ENCODE measurements around the gene USP40.

The USP40 gene

DNA sequence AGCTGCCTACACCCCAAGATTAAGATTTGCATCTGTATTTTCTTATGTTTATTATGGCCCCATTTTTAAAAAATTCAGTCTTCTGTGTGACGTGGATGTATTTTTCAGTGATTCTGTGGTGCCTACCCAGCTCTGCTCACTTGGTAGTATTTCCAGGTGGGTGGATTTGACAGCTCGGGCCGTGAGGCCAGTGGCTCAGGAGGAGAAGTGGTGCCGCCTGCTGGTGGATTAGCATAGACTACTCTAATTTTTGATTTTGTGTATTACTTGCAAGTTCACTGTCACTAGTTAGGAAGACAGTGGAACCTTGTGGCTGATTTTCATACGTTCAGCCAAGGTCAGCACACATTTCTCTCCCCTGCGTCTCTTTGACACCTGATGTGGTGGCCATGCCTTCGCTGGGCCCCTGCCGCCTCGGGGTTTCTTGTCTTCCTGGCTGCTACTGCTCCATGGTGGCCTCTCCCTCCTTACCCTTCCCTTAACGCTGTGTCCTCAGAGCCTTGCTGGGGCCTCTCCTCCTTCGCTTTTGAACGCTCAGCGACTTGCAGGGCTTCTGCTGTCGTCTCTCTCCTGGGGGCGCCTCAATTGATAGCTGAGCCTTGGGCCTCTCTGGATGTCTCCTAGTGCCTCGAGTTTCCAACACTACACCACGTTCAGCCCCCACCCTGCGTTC, 122.9 kb downstream of the USP40 start:
- peak; percentile 75 for DNase-seq (ENCODE audit: low spot score)

DNA sequence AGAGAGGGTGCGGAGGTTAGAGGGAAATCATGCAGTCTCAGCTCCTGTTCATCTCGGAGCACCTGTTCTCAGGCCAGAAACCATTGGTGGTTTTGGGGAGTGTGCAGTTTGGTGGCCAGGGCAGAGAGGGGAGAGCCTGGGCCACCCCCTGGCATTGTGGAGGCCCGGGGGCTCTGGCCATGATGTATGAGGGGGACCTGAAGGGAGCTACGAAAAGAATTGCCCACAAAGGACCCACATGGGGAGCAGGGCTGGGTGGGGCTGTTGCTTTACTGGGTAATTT, 124.6 kb downstream of the USP40 start:
- no peak for DNase-seq (ENCODE audit: low spot score)

DNA sequence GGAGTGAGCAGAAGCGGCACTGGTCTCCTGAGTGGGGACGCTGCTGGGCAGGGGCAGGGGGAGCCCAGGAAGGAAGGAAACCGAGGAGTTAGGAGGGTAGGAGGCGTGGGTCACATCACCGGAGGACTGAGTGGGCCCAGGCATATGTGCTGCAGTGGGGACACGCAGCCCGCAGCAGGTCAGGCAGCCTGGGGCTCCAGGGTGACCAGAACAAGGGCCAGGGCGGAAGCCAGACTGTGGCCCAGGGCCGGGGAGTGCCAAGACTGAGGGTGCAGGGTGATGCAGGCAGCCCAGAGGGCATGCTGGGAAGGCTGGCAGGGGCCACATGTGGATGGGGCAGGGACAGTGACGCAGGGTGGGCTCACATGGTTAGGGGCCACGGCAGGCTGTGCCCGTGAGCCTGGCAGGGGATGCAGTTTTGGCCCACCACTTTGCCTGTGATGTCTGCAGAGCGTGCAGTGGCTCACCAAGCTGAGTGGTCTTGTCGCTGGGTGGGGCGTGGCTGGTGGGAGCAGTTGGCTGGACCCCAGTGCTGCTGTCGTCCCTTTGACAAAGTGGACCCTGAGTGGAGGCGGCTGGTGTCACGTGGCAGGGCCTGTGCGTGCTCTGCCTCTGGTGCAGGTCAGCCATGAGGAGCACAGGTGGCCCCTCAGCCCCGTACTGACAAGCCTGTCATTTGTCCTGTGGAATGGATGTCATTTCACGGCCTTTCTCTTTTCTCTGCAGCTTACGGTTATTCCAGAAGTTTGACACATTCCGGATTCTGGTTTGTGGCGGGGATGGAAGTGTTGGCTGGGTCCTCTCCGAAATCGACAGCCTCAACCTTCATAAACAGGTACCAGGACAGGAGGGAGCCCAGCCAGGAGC, 125.2 kb downstream of the USP40 start:
- DNase-seq (ENCODE audit: low spot score), result no peak

DNA sequence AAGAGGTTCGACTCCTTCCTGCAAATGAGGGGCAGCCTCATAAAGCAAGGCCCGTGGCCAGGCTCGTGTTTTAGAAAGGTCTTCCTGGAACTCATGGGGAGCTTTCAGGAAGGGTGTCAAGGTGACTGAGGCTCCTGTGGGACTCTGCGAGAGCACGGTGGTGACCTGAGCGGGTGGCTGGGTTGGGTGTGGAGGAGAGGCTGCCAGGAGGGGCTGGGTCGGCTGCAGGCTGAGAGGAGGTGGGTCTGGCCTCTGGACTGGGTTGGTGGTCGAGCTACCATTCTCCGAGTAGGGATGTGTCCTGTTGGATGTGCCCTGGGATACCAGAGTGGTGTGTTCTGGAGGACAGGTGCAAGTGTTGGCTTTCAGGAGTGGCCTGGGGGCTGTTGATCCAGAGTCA, 125.9 kb downstream of the USP40 start:
- DNase-seq (ENCODE audit: low spot score), result no peak

DNA sequence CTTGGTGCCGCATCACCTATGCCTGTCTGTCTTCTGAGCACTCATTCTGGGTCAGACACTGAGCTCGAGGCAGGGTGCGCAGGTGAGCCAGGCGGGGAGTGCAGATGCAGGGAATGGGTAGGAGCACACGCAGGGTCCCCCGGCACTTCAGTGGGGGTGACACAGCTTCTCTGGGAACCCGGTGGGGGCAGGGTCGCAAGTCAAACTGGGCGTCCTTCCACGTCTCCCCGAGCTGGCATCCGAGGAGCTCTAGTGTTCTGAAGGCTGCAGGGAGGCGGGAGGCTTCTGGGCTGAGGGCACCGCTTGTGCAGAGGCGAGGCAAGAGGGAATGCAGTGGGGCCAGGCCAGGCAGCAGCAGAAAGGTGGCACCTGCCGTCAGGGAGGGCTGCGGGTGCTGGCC, 126.3 kb downstream of the USP40 start:
- no peak for DNase-seq (ENCODE audit: low spot score)

DNA sequence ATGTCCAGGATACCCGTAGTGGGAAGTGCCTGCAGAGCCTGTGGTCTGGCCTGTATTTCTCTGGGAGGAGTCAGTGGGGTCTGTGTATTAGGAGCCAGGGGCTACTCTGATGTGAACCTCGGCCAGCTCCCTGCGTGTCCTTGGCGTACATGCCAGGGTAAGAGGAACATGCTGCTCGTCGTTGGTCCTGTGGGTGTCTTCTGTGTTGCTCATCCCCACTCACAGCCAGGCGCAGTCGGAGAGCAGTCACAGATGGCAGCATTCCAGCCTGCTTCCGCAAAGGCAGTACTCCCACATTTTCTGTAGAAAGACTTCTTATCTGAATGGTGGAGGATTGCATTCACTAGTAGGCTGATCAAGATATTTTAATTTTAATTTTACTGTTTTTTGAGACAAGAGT, 127.4 kb downstream of the USP40 start:
- DNase-seq (ENCODE audit: low spot score), result peak; percentile 62

DNA sequence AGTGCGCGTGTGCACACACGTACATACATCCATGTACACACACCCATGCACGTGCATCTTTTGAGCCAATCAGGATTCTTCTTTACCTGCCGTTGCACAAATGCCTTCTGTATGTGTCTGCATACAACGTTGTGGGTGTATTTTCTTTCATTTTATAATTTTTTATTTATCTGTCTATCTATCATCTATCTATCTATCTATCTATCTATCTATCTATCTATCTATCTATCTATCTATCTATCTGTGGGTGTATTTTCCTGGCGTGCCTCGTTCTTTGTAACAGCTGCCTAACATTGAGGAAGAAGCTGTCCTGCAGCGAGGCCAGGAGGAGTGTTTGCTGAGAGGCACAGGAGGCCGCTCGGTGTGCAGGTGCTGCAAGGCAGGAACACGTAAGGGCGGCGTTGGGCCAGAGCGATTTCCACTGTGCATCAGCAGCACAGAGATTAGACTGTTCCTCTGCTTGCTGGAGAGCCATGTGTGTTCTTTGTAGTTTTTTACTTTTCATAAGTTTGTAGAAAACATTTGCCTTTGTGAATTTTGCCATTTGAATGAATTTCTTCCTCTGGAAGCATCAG, 127.9 kb downstream of the USP40 start:
- DNase-seq (ENCODE audit: low spot score), result no peak

DNA sequence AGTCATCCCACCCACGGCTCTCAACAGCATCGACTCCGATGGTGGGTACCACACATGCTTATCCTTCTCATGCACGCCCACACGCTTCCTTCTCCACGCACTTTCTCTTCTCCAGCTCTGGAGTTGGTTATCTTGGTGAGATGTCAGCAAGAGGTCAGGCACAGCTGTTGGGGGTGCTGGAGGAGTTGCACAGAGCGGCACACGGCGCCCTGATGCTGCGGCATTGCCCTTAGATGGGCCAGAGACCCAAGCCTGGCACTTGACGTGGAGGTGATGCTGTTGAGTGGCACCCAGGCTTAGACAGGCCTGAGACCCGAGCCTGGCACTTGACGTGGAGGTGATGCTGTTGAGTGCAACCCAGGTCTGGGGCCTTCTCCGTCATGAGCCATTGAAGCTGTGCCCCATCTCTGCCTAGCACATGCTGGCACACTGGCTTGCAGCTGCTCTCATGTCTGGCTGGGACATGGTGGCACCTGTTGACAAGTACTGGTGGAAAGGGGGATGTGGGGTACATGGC, 129.1 kb downstream of the USP40 start:
- no peak for DNase-seq (ENCODE audit: low spot score)

DNA sequence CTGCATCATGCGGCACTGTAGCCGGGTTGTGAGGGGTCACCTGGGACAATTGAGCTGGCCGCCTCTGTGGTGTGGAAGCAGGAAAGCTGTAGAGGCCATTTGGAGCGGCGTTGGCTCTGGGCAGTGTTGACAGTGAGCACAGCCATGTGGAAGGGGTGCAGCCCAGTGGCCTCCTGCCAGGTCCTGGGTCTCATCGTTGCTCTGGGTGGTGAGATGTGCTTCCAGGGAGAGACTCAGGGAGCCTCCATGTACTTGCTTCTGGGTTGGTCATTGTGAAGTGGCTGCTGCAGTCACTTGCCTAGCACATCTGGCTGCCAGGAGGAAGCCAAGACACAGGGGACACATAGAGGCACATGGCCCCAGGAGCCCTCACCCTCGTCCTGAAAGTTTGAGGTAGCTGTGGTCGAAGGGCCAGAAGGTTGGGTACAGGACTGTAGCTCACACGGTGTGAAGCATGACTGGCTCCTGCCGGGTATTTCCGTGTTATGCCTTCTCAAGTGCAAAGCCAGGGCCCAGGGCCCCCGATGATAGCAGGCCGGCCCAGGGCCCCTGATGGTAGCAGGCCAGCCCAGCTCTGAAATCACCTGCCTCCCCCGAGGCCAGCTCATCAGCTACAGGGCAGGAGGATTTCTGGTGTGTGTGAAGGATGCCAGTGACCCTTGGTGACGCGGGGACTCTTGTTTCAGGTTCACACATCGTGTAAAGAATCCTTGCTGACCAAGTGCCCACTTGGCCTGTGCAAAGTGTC, 129.7 kb downstream of the USP40 start:
- DNase-seq (ENCODE audit: low spot score), result no peak

DNA sequence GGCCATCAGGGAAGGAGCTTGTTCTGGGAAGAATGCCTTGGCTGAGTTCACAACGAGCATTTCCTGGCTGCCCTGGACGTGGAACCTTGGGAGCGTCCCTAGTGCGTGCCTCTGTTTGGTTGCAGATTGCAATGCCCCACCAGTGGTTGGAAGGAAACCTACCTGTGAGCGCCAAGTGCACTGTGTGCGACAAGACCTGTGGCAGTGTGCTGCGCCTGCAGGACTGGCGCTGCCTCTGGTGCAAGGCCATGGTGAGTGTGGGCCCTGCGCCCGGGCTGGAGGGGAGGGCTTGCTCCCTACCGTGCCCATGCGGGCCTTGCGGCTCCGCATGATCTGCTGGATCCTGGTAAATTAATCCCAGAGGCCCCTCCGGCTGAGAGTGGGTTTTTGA, 130.4 kb downstream of the USP40 start:
- DNase-seq (ENCODE audit: low spot score), result no peak

DNA sequence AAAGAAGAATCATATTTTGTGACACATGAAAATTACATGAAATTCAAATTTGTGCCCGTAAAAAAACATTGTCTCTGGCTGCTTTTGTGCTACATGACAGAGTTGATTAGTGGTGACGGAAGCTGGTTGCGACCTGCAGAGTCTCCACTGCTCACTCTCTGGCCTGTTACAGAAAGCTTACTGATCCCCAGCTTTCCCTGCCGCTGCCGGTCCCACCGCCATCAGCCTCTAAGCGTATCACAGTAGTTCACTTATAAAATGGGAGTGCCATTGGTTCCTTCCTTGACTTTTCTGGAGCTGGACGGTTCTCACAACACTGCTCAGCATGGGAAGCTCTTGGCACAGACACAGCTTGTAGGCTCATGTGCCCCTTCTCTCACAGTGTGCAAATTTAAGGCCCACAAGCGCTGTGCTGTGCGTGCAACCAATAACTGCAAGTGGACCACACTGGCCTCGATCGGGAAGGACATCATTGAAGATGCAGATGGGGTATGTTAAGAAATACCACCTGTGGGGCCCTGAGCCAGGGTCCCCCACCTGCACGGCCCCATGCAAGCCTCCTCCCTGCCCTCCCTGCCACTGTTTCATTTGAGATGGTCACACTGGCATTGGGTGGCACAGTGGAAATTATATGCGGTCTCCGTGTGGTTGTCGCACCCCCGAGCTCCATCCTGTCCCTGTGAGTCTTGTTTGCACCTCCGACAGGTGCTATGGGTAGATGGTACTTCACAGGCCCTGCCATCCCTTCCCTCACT, 131.0 kb downstream of the USP40 start:
- no peak for DNase-seq (ENCODE audit: low spot score)

DNA sequence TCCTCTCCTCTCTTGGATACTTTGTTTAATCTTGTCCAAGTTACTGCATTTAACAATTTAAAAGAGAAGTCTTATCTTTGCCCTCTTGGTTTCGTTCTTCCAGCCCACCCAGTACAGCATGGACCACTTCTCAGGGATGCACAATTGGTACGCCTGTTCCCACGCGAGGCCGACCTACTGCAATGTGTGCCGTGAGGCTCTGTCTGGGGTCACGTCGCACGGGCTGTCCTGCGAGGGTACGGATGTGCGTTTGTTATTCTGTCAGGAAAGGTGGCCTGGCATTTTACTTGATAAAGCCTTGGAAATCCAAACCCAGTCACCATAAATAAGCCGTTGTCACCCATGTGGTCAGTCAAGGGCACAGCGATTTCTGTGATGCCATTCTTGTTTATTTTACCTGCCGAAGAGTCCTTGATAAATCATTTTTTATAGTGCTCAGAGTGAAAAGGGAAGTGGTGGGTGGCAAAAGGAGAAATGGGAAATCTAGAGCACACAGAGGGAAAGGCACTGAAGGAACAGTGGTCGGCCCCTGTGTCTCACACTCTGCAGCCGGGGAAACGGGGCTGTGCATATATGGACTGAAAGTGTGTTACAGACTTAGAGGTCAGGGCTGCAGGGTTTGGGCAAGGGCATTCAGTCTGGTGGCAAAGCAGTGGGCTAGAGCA, 131.8 kb downstream of the USP40 start:
- DNase-seq (ENCODE audit: low spot score), result no peak

DNA sequence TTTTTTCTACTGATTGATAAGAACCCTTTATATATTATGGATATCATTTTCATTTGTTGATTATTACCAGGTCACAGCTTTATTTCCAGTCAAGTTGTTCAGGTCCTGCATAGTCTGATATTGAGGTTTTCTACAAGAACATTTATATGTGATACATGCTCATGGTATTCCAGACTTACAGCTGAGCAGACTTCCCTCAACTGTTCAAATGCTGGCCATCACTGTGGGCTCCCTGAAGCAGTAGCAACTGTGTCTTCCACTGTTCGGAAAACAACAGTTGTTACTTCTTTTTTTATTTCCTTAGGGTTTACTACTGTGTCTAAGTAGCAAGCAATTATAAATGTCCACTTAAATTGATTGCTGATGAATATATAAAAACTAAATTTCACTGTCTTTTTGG, 132.8 kb downstream of the USP40 start:
- no peak for DNase-seq (ENCODE audit: low spot score)

DNA sequence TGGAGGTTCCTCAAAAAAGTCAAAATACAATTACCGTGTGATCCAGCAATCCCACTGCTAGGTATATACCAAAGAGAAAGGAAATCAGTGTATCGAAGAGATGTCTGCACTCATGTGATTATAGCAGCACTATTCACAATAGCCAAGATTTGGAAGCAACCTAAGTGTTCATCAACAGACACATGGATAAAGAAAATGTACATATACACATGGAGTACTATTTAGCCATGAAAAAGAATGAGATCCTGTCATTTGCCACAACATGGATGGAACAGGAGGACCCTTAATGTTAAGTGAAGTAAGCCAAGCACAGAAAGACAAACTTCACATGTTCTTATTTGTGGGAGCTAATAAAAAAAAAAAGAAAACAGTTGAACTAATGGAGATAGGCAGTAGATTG, 133.6 kb downstream of the USP40 start:
- DNase-seq (ENCODE audit: low spot score), result no peak

DNA sequence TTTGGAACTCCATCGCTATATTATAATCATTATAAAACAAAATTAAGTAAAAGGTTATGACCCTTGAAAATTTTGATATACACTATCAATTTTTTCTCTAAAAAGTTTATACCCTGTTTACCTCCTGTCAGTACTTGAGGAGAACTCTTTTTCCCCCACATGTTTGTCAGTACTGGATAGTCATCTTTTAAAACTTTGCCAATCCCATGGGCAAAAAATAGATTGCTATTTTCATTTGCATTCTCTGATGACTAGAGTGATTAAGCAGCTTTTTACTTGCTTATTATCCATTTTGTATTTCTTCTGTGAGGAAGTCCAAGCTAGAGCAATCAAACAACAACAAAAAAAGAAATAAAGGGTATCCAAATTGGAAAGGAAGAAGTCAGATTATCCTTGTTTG, 135.9 kb downstream of the USP40 start:
- DNase-seq (ENCODE audit: low spot score), result no peak

DNA sequence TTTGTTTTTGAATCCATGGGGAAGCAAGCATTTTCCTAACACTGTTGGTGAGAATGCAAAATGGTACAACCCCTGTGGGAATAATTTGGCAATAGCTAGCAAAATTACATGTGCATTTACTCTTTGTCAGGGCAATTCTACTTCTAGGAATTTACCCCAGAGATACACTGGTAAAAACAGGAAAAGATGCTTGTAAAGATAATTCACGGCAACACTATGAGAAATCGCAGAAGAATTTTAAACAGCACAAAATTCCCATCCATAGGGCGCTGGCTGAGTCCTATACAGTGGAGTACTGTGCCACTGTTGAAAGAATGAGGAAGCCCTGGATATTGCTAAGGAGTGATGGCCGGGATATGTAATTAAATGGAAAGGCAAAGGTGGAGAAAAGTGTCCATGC, 136.5 kb downstream of the USP40 start:
- DNase-seq (ENCODE audit: low spot score), result no peak

DNA sequence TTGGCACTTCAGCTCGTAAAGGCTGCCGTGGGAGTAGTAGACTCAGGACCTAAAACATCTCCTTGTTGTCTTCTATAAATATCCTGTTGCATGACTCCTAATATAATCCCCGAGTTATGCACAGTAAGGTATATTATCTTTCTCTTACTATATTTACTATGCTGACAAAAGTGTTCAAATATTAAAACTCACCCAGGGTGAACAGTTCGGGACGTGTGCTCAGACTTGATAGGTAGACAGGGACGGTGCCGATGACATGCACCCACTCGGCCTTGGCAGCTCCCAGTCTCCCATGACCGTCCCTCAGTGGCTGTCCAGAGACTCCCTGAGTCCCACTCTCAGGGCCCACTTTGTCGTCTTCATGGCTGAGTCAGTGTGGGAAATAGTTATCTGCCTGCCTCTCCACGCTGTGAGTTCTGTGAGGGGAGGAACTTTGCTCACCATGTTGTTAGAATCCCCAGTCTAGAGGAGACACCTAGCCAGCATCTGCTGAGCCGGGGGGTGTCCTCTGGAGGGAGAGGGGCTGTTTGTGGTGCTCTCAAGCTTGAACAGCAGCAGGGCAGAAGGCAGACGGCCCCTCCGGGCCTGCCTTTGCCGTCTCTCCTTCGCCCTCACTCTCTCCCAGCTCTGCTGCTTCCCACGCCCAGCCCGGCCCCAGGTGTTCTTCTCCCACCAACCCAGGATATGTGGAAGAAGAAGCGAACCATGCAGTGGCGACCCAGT, 137.2 kb downstream of the USP40 start:
- DNase-seq (ENCODE audit: low spot score), result no peak

DNA sequence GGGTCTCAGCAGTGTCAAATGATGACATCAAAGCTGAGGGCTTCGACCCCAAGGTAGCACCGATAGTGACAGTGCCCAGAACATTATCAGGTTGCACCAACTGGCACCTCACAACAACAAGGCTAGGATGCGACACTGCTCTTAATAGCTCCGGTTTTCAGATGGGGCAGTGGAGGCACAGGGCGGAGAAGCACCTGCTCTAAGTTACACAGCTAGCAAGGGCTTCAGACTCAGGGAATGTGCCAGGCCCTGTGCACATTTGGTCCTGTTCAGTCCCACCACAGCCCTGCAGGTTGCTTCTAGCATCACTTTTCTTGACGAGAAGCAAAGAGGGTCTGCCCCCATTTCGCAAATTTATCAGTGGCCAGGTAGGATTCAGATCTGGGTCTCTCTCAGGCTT, 138.1 kb downstream of the USP40 start:
- no peak for DNase-seq (ENCODE audit: low spot score)

DNA sequence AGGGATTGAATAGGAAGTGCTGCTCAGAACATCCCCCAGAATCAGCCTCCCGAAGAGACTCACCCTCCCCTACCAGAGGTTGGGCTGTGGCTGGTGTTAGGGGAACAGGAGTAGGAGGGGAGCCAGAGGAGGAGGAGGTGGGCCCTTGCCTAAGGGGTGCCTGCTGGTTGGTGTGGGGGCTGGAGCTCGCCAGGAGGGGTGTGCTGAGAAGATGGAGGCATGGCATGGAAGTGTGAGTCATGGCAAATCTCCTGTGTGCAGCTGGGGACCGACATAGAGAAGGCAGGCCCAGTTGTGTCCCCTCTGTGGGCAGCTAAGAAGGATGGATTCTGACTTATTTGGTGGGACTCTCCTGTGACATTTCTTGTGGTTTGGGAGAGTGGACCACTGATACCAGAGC, 138.6 kb downstream of the USP40 start:
- no peak for DNase-seq (ENCODE audit: low spot score)

DNA sequence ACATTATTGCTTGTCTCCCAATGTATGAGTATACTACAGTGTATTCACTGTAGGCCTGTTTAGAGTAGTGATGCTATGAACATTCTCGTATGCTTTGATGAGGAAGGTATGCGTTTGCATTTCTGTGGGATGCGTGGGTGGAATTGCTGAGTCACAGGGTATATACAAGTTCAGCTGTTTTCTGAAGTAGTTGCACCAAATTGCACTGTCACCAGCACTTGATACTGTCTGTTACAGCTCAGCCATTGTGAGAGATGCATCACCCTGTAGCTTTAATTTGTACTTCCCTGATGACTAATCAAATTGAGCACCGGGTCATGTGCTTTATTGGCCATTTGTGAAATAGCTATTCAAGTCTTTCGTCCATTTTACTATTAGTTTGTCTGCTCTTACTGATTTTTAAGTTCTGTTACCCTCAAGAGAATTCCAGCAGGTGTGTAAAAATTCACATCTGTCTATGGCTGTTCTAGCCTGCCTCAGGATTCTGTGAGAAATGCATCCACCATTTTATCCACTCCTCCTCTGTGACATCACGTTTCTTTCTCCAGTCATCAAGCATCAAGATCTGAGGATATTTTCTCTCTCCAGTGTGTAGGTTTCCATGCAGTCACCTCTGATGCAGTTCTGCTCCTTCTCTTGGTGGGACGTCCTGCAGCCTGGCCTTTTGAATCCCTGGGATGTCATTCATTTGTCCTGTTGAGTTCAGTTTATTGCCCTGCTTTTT, 139.8 kb downstream of the USP40 start:
- DNase-seq (ENCODE audit: low spot score), result no peak
